COLO668 (cell line): Measurements from ENCODE around the gene NLRP4.
A peak's percentile ranks its signal among the peaks of the same experiment; 100 is the strongest.

Source experiments
- DNase-seq: peaks from one replicate; lab custom pipeline; 2025; ENCODE audit not compliant: unreplicated experiment; lab: John Stamatoyannopoulos, UW

Gene NLRP4

GRCh38 chr19:55836340-55836739 is at the start of gene NLRP4:
Gene NLRP4 (plus strand): TSS chr19:55836540. CDS start chr19:55852081, 15,541 bp downstream.
- DNase-seq: no peak

- DNase-seq: no peak
These were observed 41.3 kb upstream of the NLRP4 start for GRCh38 chr19:55795021-55795420.

- DNase-seq: no peak
These were observed 34.9 kb upstream of the NLRP4 start for GRCh38 chr19:55801416-55801815.

- DNase-seq: no peak
These were observed 34.1 kb upstream of the NLRP4 start for GRCh38 chr19:55802281-55802680.

- DNase-seq: peak; percentile 62
These were observed 26.8 kb upstream of the NLRP4 start for GRCh38 chr19:55809381-55810058.

- no peak for DNase-seq
These were observed 25.0 kb upstream of the NLRP4 start for GRCh38 chr19:55811340-55811739.

GRCh38 chr19:55812449-55812848 is 23.9 kb upstream of the NLRP4 start:
- no peak for DNase-seq

- DNase-seq: no peak
These were observed 22.4 kb upstream of the NLRP4 start for GRCh38 chr19:55813906-55814305.

GRCh38 chr19:55820037-55820436 is 16.3 kb upstream of the NLRP4 start:
- DNase-seq: no peak

- no peak for DNase-seq
These were observed 5.7 kb upstream of the NLRP4 start for GRCh38 chr19:55830656-55831055.

- no peak for DNase-seq
These were observed 4.5 kb upstream of the NLRP4 start, which contains the start of gene NLRP11 for GRCh38 chr19:55831846-55832245. Gene NLRP11 (minus strand): TSS chr19:55831999. CDS start chr19:55818174, 13,825 bp downstream.

- DNase-seq: no peak
These were observed 3.7 kb upstream of the NLRP4 start for GRCh38 chr19:55832676-55833075.

GRCh38 chr19:55838251-55838650 is 1.9 kb downstream of the NLRP4 start:
- DNase-seq: no peak

GRCh38 chr19:55838906-55839305 is 2.6 kb downstream of the NLRP4 start:
- no peak for DNase-seq

- no peak for DNase-seq
These were observed 18.8 kb downstream of the NLRP4 start for GRCh38 chr19:55855160-55855559.

GRCh38 chr19:55857149-55857548 is 20.8 kb downstream of the NLRP4 start:
- no peak for DNase-seq

GRCh38 chr19:55857974-55858373 is 21.6 kb downstream of the NLRP4 start:
- no peak for DNase-seq

GRCh38 chr19:55858401-55858800 is 22.1 kb downstream of the NLRP4 start:
- no peak for DNase-seq

GRCh38 chr19:55858969-55859368 is 22.6 kb downstream of the NLRP4 start:
- no peak for DNase-seq

- DNase-seq: no peak
These were observed 30.2 kb downstream of the NLRP4 start for GRCh38 chr19:55866521-55866920.

- no peak for DNase-seq
These were observed 30.8 kb downstream of the NLRP4 start for GRCh38 chr19:55867101-55867500.

GRCh38 chr19:55870736-55871135 is 34.4 kb downstream of the NLRP4 start:
- no peak for DNase-seq

- no peak for DNase-seq
These were observed 40.9 kb downstream of the NLRP4 start for GRCh38 chr19:55877211-55877610.
